NOMO-1 treated with dmso at 0.1 percent for 144 hours (cell line): ENCODE measurements around the gene HYAL3.
"Not testable (repeated sequence)": the region's sequence is repeated elsewhere in the genome, so short reads cannot be mapped to it uniquely, and the experiment has no call there.

ENCODE experiments used
- DNase-seq: peaks from one replicate; lab custom pipeline; 2025; ENCODE audit not compliant: unreplicated experiment; lab: John Stamatoyannopoulos, UW

Gene HYAL3

DNA sequence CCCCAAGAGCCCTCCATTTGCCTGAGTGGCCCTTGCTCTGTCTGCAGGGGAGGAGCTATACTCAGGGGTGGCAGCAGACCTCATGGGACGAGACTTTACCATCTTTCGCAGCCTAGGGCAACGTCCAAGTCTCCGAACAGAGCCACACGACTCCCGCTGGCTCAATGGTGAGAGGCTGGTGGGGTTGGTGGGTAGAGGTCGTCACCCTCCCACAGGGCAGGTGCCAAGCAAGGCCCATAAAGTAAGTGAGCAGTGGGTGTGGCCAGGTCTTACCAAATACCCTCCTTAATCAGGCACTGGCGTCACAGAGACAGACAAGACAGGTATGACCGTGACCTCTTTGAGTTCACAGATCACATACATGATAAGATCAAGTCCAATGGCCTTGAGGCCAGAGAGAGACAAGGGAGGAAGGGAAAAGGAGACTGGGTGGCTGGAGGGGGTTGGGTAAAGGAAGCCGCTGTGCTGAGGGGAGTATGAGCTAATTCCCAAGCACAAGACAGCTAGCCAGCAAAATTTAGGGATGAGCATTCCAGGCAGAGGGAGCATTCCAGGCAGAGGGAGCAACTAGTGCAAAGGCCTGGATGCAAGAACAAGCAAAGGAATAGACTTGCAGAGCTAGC is 27.8 kb downstream of the HYAL3 start:
- no peak for DNase-seq

- DNase-seq, result no peak
These were observed 28.6 kb downstream of the HYAL3 start for GRCh38 chr3:50270422-50271224.

- no peak for DNase-seq
These were observed 29.2 kb downstream of the HYAL3 start for GRCh38 chr3:50269977-50270413.

- no peak for DNase-seq
These were observed 29.7 kb downstream of the HYAL3 start for GRCh38 chr3:50269460-50269859.

DNA sequence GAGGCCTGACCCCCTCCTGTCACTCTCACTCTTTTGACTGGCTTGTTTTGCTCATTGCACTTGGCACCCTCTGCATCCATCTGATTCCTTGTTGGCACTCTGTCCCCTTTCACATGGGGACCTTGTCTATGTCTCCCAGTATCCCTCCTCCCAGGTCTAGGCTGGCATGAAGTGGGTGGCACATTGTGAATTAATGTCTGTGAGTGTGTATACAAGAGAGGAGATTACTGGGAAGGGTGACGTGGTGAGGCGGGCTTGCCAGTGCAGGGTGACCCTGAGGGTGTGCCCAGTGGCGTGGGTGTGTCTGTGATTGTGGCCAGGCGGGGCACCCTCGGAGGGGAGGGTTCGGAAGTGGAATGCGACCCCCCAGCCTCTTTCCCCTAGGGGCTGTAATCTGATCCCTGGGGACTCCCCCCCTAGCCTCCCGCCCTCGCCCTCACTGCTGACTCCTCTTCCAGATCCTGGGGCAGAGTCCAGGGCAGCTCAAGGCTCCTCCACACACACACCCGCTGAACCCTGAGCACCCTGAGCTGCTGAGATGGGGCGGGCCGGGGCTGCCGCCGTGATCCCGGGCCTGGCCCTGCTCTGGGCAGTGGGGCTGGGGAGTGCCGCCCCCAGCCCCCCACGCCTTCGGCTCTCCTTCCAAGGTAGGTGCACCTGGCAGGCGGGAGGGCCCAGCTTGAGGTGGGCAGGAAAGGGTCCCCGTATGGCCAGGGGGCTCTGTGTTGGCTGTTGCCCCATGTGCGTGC is 30.3 kb downstream of the HYAL3 start, which contains the start of gene SEMA3B:
Gene SEMA3B (plus strand): TSS at position 445 of the 749 bp plus-strand sequence. CDS start 94 bp downstream, at position 539.
- DNase-seq, result no peak

DNA sequence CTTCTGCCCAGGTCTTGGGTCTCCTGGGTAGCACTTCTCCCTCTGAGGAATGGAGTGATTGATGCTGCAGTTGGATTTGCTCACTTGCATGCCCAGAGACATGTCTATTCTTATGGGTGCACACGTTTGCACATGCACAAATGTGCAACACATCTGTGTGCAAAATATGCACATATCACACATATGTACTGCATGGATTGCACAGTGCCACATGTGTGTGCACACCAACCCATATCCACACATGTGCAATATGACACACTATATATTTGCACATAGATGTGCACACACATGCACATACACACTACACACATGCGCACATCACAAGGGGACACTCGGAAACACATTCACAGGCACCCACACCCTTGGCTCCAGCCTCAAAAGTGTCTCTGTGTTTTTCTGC is 30.9 kb downstream of the HYAL3 start:
- DNase-seq, result no peak

- no peak for DNase-seq
These were observed 31.8 kb downstream of the HYAL3 start for GRCh38 chr3:50267280-50267913.

DNA sequence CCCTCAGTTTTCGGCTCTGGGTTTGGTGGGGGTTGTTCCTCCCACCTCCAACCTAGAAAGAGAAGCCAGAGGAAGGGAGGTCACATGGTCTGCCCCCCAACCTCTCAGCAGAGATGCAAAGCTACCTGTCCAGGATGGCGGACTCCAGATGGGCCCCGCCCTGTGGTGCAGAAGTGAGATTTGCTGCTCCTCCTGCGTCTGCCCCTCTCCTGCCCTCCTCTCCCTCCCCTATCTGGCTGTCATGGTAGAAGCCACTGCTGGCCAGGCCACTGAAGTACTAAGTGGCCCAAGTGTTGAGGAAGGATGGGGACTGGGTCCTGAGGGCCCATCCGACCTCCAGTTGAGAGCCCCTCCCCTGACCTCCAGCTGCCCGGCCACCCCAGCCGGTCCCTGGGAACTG is 32.4 kb downstream of the HYAL3 start:
- DNase-seq, result no peak

GRCh38 chr3:50266017-50266416 is 33.2 kb downstream of the HYAL3 start:
- no peak for DNase-seq

GRCh38 chr3:50265571-50265970 is 33.6 kb downstream of the HYAL3 start:
- DNase-seq, result no peak

DNA sequence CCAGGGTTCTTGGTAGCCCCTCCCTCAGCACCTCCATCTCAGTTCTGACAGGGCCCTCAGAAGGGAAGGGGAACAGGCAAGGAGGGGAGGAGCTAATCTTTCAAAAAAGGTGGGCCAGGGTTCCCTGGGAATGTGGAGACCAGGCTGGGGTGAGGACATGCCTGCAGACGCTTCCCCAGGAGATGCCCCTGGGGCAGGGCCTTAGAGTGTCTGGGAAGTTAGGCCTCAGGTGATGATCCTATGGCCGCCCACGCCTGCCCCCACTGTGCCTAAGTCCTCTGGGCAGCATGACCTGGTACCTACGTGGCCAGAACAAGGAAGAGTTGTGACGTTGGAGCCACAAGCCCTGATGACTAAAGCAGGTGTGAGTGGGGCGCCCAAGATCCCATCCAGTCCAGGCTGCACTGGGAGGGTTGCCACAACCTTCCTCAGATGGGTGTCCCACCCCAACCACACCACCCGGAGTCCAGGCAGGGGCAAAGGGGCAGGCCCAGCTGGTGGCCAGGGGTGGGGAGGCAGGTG is 34.2 kb downstream of the HYAL3 start:
- no peak for DNase-seq

DNA sequence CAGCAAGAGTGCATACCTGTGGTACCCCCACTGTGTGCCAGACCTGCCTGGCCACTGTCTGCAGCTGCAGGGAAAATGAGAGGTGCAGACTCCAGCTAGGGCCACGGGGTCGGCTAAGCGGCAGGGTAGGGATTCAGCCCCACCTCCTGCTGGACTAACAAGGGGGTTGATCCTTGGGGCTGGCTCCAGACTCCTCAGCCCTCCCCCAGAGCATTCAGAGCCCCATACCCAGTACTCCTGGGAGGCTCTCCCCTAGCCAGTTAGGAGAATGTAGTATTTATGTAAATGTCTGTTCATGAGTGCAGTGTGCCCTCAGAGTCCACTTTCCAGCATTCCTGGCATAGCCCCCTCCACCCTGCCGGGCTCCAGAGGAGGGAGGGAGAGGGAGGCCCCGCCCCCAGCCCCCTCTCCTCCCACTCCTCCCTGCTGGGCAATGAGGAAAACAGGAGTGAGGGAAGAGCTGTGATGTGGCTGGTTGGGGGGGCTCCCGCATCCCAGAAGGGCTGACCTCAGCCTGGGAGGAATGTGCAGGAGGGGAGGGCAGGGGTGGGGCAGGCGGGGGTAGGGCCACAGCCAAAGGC is 34.7 kb downstream of the HYAL3 start:
- no peak for DNase-seq

DNA sequence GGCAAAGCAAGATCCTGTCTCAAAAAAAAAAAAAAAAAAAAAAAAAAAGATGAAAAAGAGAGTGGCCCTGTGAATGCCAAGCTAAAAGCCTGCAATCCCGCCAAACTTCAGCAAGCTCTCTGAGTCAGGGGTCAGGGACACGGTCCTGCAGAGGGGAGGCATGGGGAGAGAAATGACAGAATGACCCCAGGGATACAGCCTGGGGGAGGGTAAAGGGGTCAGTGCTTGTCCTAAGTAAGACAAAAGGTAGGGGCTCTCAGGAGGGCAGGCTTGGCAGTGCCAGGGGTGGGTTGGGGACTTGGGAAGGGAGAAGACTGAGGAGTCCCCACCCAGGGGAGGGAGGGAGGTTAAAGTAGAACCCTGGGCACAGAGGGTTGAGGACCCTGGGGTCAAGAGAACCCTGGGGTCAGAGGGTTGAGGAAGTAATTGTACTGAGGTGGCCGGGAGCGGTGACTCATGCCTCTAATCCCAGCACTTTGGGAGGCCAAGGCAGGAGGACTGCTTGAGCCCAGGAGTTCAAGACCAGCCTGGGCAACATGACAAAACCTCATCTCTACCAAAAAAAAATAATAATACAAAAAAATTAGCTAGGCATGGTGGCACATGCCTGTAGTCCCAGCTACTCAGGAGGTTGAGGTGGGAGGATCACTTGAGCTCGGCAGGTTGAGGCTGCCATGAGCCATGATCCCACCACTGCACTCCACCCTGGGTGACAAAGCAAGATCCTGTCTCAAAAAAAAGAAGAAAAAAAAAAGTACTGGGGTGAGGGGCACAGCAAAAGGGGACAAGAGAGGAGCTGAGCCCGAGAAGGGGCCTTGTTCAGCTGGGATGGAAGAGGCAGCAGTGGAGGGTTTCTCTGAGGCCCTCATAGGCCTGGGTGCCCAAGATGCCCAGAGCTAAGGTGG is 35.5 kb downstream of the HYAL3 start:
- DNase-seq, result no peak

DNA sequence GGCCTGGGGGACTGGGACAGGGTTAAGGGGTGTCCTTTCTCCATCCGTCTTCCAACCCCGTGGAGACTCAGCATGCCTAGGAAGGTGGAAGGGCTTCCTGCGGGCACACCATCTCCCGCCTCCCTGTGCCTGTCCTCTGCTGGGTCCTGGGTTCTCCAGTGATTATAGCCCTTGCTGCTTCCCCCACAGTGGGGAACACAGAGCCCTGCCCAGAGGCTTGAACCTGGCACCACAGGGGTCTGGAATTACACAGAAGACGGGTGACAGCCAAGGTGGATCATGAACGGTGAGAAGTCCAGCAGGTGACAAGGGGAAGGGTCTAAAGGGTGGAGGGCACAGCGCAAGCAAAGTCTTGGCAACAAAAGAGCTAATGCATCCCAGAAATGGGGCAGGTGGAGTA is 36.4 kb downstream of the HYAL3 start:
- no peak for DNase-seq

GRCh38 chr3:50262200-50262599 is 37.0 kb downstream of the HYAL3 start:
- DNase-seq, result not testable (repeated sequence)

- no peak for DNase-seq
These were observed 37.7 kb downstream of the HYAL3 start for GRCh38 chr3:50261505-50261904.

GRCh38 chr3:50260942-50261441 is 38.2 kb downstream of the HYAL3 start:
- DNase-seq, result no peak

- peak; percentile 64 for DNase-seq
These were observed 38.9 kb downstream of the HYAL3 start for GRCh38 chr3:50260027-50260941.
